HUES64 (cell line): ENCODE measurements around the gene TCF7L2.
"Not testable (repeated sequence)": the region's sequence is repeated elsewhere in the genome, so short reads cannot be mapped to it uniquely, and the experiment has no call there.

Experiments used
- H3K27ac ChIP-seq: 2 replicates; pipeline ENCODE4 v1.7.0; 2013; ENCODE audit warnings: low read depth, low read length, inconsistent platforms
- H3K27me3 ChIP-seq: 2 replicates; pipeline ENCODE4 v1.6.1; 2013; ENCODE audit warnings: mild to moderate bottlenecking, low read length; ENCODE audit not compliant: insufficient read depth
- H3K36me3 ChIP-seq: 2 replicates; pipeline ENCODE4 v1.6.1; 2013; ENCODE audit warnings: mild to moderate bottlenecking, low read length; ENCODE audit not compliant: insufficient read depth
- H3K4me1 ChIP-seq: 2 replicates; pipeline ENCODE4 v1.6.1; 2013; ENCODE audit warnings: mild to moderate bottlenecking, low read length, moderate library complexity; ENCODE audit not compliant: insufficient read depth
- H3K4me3 ChIP-seq: 2 replicates; pipeline ENCODE4 v1.5.1; 2013; ENCODE audit warnings: mild to moderate bottlenecking, low read length, moderate library complexity
- H3K9ac ChIP-seq: 2 replicates; pipeline ENCODE4 v1.6.1; 2013; ENCODE audit warnings: mild to moderate bottlenecking, low read depth, low read length
- H3K9me3 ChIP-seq: 2 replicates; pipeline ENCODE4 v1.6.1; 2013; ENCODE audit warnings: low read depth, low read length; ENCODE audit not compliant: insufficient read depth
- WGBS: fragments of 150-250, 120-280 bp; methylation state at CpG from one replicate; pipeline ENCODE4 v1.1.7; 2013; ENCODE audit warnings: missing lambda C conversion rate; 5-methylcytosine and 5-hydroxymethylcytosine counted together

TCF7L2 gene

GRCh38 chr10:113103131-113103840 is 153.2 kb downstream of the TCF7L2 start:
- Histone ChIP-seq H3K27ac (no peak overlapping the region), H3K36me3 (peaks cover 5% of the 10 kb centered on the region), H3K9ac (no peak overlapping the region), H3K27me3 (no peaks in the 10 kb centered on the region), H3K9me3 (no peaks in the 10 kb centered on the region), H3K4me3 (no peak overlapping the region), H3K4me1 (peaks cover 36% of the 10 kb centered on the region)
- WGBS: 94% methylated on average over 8 of the region's 8 CpGs

- Histone ChIP-seq H3K4me3 (no peak overlapping the region), H3K4me1 (peaks cover 36% of the 10 kb centered on the region), H3K9me3 (no peaks in the 10 kb centered on the region), H3K9ac (no peak overlapping the region), H3K27ac (no peak overlapping the region), H3K27me3 (no peaks in the 10 kb centered on the region), H3K36me3 (peaks cover 5% of the 10 kb centered on the region)
- 94% methylated on average over 3 of the region's 3 CpGs for WGBS
Measured at GRCh38 chr10:113104047-113104446, 154.0 kb downstream of the TCF7L2 start.

DNA sequence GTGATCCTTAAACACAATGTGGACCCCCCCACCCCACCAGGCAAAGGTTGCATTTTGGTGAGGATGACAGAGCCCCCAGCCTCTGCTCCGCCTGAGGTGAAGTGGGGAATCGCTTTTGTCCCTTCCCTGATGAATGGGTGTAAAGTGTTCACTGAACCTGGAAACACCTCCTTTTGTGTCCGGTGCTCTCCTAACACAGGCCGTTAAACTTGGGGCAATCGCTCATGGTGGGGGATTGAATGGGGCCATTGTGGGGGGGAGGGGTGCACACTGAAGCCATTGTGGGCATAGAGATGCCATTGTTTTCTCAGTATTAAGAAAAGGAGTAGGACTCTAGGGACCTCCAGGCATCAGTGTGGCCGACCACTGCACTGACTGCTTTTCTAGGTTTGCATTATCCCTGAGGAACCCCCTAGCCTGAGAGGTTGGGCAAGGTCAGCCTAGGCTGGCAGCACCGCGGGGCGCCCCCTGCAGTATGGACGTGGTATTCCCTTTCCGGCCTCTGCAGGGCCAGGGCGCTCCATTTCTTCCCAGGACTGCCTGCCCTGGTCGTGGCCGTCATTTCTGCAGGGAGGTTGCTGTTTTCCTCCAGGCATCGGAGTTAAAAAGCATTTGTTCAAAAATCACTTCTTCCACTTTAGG is 158.3 kb downstream of the TCF7L2 start:
- no peak overlapping the region for H3K4me3 ChIP-seq
- no peaks in the 10 kb centered on the region for H3K9me3 ChIP-seq
- peaks cover 5% of the 10 kb centered on the region for H3K36me3 ChIP-seq
- WGBS: 56% methylated on average over 15 of the region's 15 CpGs
- no peaks in the 10 kb centered on the region for H3K27me3 ChIP-seq
- H3K27ac ChIP-seq: peak overlapping the region; percentile 15; the same call in 1 of the 2 replicates
- peaks cover 33% of the 10 kb centered on the region for H3K4me1 ChIP-seq
- H3K9ac ChIP-seq: no peak overlapping the region

GRCh38 chr10:113108948-113109347 is 158.9 kb downstream of the TCF7L2 start:
- Histone ChIP-seq H3K27ac (no peak overlapping the region), H3K9ac (no peak overlapping the region), H3K4me3 (no peak overlapping the region), H3K27me3 (no peaks in the 10 kb centered on the region), H3K9me3 (no peaks in the 10 kb centered on the region), H3K4me1 (peaks cover 33% of the 10 kb centered on the region), H3K36me3 (peaks cover 5% of the 10 kb centered on the region)
- 96% methylated on average over 8 of the region's 8 CpGs for WGBS

GRCh38 chr10:113109482-113109881 is 159.4 kb downstream of the TCF7L2 start:
- H3K36me3 ChIP-seq, H3K4me3 ChIP-seq, H3K27me3 ChIP-seq, H3K9me3 ChIP-seq, H3K9ac ChIP-seq, H3K27ac ChIP-seq: not testable (repeated sequence)
- 92% methylated on average over 4 of the region's 4 CpGs for WGBS
- H3K4me1 ChIP-seq: peaks cover 28% of the 10 kb centered on the region

- no peaks in the 10 kb centered on the region for H3K27me3 ChIP-seq
- no peaks in the 10 kb centered on the region for H3K9me3 ChIP-seq
- no peak overlapping the region for H3K4me3 ChIP-seq
- 96% methylated on average over 3 of the region's 3 CpGs for WGBS
- peaks cover under 1% of the 10 kb centered on the region for H3K36me3 ChIP-seq
- H3K4me1 ChIP-seq: peaks cover 15% of the 10 kb centered on the region; the same call in 1 of the 2 replicates
- no peak overlapping the region for H3K27ac ChIP-seq
- H3K9ac ChIP-seq: no peak overlapping the region
Measured at GRCh38 chr10:113111260-113111659, 161.2 kb downstream of the TCF7L2 start.

DNA sequence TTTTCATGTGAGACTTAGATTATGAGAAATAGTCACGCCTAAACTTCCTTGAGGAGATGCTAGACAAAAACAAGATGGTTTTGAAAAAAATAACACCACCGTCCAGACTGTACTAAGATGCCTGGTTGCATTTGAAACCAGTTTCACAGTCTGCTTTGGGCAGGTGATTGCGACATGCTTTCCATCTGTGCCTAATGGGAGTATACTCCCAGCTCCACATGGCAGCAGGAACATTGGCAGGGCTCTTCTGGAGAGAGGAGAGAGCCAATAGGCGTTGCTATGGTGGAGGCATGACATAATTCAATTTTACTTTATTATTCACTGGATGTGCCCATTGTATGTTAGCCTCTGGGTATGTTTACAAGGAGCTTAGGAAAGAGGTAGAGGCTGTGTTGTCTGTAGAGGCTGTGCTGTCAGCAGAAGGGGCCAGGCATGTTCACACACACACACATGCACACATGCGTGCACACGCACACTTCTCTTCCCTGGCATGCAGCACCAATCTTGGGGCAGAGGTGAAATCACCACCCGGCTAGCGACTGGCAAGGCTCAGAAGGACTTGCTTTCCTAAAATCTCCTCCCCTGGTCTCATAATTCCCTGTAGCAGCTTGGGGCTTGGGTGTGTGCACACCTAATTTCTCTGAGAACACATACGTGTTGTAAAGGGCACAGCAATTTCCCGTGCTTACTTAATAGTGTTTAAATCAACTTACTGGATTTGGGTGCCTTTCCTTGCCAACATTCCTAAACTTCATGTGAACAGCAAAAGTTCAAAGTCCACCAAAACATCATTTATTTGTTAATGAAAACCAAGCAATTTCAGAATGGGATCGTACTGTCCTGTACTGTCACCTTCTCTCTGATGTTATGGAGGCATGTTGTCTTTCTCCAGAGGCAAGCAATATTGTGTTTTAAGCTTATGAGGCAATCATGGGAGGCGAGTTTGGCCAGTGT is 162.1 kb downstream of the TCF7L2 start:
- Histone ChIP-seq H3K4me3 (no peak overlapping the region), H3K9me3 (no peaks in the 10 kb centered on the region), H3K36me3 (no peaks in the 10 kb centered on the region; the same call in 1 of the 2 replicates), H3K27ac (no peak overlapping the region), H3K4me1 (peaks cover 20% of the 10 kb centered on the region), H3K27me3 (no peaks in the 10 kb centered on the region), H3K9ac (no peak overlapping the region)
- 93% methylated on average over 10 of the region's 12 CpGs for WGBS

- no peak overlapping the region for H3K9ac ChIP-seq
- 88% methylated on average over 5 of the region's 5 CpGs for WGBS
- no peaks in the 10 kb centered on the region for H3K27me3 ChIP-seq
- no peak overlapping the region for H3K4me3 ChIP-seq
- H3K4me1 ChIP-seq: peaks cover 22% of the 10 kb centered on the region
- no peaks in the 10 kb centered on the region; the same call in 1 of the 2 replicates for H3K36me3 ChIP-seq
- no peak overlapping the region for H3K27ac ChIP-seq
- H3K9me3 ChIP-seq: no peaks in the 10 kb centered on the region
Measured at GRCh38 chr10:113113241-113113640, 163.2 kb downstream of the TCF7L2 start.

DNA sequence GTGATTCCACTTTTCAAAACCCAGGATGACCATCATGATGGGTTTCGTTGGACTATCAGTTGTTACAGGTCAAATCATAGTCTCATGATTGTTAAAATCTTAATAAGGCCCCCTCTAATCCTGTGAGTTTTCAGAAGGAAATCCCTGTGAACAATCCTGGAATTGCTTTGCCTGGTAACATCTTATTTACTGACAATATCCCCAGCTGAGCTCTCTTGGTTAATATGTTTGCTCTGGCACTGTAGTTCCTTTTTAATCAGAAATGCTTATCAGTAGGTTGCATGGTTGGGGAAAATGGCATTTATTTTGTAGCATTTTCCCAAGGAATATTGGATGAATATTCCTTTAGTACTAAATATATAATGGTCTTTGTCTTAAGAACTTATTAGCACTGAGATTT is 163.9 kb downstream of the TCF7L2 start:
- 85% methylated on average over 1 of the region's 1 CpG for WGBS
- Histone ChIP-seq H3K4me3 (no peak overlapping the region), H3K36me3 (no peaks in the 10 kb centered on the region; the same call in 1 of the 2 replicates), H3K27me3 (no peaks in the 10 kb centered on the region), H3K4me1 (peaks cover 25% of the 10 kb centered on the region), H3K27ac (no peak overlapping the region), H3K9me3 (no peaks in the 10 kb centered on the region), H3K9ac (no peak overlapping the region)

- Histone ChIP-seq H3K27me3 (no peaks in the 10 kb centered on the region), H3K9ac (no peak overlapping the region), H3K4me3 (no peak overlapping the region), H3K4me1 (peaks cover 39% of the 10 kb centered on the region), H3K27ac (no peak overlapping the region), H3K36me3 (no peaks in the 10 kb centered on the region; the same call in 1 of the 2 replicates), H3K9me3 (no peaks in the 10 kb centered on the region)
- 98% methylated on average over 9 of the region's 10 CpGs for WGBS
Measured at GRCh38 chr10:113115556-113115955, 165.5 kb downstream of the TCF7L2 start.

DNA sequence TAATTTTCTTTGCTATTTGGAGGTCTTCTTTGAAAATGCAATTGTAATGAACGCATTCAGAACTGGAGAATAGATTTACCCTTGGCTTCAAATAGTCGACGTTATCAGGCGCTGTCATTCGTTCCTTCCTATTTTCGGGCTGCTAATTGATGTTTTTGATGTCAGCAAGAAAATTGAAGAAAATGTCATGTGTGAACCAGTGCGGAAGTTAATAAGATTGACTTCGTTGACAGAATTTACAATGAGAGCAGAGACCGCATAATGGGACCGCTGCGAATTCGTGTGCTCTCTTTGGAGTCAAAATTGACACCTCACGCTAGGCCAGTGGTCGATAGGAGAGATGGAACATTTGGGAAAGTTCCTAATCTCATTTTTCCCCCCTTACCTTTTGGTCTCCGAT is 168.8 kb downstream of the TCF7L2 start:
- 92% methylated on average over 15 of the region's 15 CpGs for WGBS
- Histone ChIP-seq H3K36me3 (no peaks in the 10 kb centered on the region), H3K4me1 (peaks cover 57% of the 10 kb centered on the region)

More for the DNA sequence above, 168.8 kb downstream of the TCF7L2 start:
- Histone ChIP-seq H3K9me3 (no peaks in the 10 kb centered on the region), H3K4me3 (no peak overlapping the region), H3K27ac (no peak overlapping the region), H3K27me3 (no peaks in the 10 kb centered on the region), H3K9ac (no peak overlapping the region)
